Raji (cell line): ENCODE results near the gene THAP6.

Experiments
- POLR2A ChIP-seq: IDR thresholded peaks from 2 replicates; pipeline ENCODE4 v1.6.1; 2011; ENCODE audit warnings: low read depth, low read length, control low read depth; ENCODE audit not compliant: insufficient read depth

THAP6 gene

GRCh38 chr4:75555294-75556164 is 41.3 kb downstream of the THAP6 start, which contains the start of gene ODAPH:
Gene ODAPH, plus strand, starts transcription at chr4:75556066. Its CDS starts 17 bp downstream, at chr4:75556083.
- no peak for TF ChIP-seq POLR2A

- no peak for TF ChIP-seq POLR2A
Measured at GRCh38 chr4:75557696-75558095, 43.4 kb downstream of the THAP6 start.

- TF ChIP-seq POLR2A = no peak
Measured at GRCh38 chr4:75561789-75562188, 47.5 kb downstream of the THAP6 start.

- no peak for TF ChIP-seq POLR2A
Measured at GRCh38 chr4:75564023-75564422, 49.8 kb downstream of the THAP6 start.

GRCh38 chr4:75565481-75565880 is 51.2 kb downstream of the THAP6 start:
- TF ChIP-seq POLR2A = no peak

GRCh38 chr4:75566911-75567310 is 52.6 kb downstream of the THAP6 start:
- TF ChIP-seq POLR2A = no peak

- TF ChIP-seq POLR2A = no peak
Measured at GRCh38 chr4:75567725-75568124, 53.5 kb downstream of the THAP6 start.
